ENCODE results near the gene TMEM123. TPM values are rescaled to one million over a fixed set of nuclear protein-coding genes. Genes with fewer than 3 reads are reported as not detected.

The TMEM123 gene
- polyA plus RNA-seq, 1 experiment: 200 TPM

DNA sequence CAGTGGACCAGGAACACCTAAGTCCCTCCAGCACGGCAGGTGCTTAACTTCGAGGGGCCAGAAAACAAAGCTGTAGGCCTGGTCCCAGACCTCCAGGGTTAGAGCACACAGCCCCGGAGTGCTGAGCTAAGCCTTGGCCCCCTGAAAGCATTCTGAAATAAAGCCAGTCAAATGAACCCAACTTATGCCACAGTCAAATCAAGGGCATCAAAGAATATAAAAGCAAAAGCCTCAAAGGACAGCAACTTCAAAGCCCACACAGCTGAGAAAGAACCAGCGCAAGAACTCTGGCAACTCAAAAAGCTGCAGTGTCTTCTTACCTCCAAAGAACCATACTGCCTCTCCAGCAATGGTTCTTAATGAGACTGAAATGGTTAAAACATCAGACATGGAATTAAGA, 39.1 kb downstream of the TMEM123 start:
- POLR2A ChIA-PET: no interaction called here
- DNase-seq (ENCODE audit: low read depth): no peak
- TF ChIP-seq, protein P1, sequence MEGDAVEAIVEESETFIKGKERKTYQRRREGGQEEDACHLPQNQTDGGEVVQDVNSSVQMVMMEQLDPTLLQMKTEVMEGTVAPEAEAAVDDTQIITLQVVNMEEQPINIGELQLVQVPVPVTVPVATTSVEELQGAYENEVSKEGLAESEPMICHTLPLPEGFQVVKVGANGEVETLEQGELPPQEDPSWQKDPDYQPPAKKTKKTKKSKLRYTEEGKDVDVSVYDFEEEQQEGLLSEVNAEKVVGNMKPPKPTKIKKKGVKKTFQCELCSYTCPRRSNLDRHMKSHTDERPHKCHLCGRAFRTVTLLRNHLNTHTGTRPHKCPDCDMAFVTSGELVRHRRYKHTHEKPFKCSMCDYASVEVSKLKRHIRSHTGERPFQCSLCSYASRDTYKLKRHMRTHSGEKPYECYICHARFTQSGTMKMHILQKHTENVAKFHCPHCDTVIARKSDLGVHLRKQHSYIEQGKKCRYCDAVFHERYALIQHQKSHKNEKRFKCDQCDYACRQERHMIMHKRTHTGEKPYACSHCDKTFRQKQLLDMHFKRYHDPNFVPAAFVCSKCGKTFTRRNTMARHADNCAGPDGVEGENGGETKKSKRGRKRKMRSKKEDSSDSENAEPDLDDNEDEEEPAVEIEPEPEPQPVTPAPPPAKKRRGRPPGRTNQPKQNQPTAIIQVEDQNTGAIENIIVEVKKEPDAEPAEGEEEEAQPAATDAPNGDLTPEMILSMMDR (IDR thresholded peaks at IDR 0.05; ENCODE audit: insufficient read depth, low read depth, low read length): no peak

DNA sequence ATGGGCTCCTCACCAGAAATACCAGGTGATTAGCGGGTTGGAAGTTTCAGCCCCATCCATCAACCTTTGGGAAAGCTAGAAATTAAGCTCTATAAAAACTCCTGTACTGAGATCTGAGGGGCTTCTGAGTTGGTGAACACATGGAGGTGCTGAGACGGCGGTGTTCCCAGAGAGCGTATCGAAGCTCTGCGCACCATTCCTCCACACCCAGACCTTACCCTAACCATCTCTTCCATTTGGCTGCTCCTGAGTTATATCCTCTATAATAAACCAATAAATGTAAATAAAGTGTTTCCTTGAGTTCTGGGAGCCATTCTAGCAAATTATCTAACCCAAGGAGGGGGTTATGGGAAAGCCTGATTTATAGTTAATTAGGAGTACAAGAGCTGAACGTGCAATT, 41.4 kb downstream of the TMEM123 start:
- peaks cover 2% of the 10 kb centered on the region for H3K36me3 ChIP-seq (ENCODE audit: control insufficient read depth, insufficient read depth, low read length)
- CTCF ChIA-PET: interaction anchor here (0.6 to 0.7 kb wide), 2 partner anchors 14 to 20 kb away, joined by 3 to 4 read pairs; no protein-coding TSS in a partner anchor
- no peak for DNase-seq (ENCODE audit: low read depth)
- POLR2A ChIA-PET: no interaction called here
- no peaks in the 10 kb centered on the region for H3K27me3 ChIP-seq (ENCODE audit: control insufficient read depth, insufficient read depth, low read length)
- TF ChIP-seq, protein P1 (IDR thresholded peaks at IDR 0.05; ENCODE audit: insufficient read depth, low read depth, low read length): no peak
- H3K4me3 ChIP-seq (ENCODE audit: low read depth, low read length): no peak overlapping the region

More for the DNA sequence above, 39.1 kb downstream of the TMEM123 start:
- no peaks in the 10 kb centered on the region for H3K27me3 ChIP-seq (ENCODE audit: control insufficient read depth, insufficient read depth, low read length)
- no peaks in the 10 kb centered on the region for H3K36me3 ChIP-seq (ENCODE audit: control insufficient read depth, insufficient read depth, low read length)
- H3K4me3 ChIP-seq (ENCODE audit: low read depth, low read length): no peak overlapping the region
- CTCF ChIA-PET: interaction anchor here (0.6 kb wide), 1 partner anchor 1471 kb away, joined by 3 read pairs; no protein-coding TSS in a partner anchor

DNA sequence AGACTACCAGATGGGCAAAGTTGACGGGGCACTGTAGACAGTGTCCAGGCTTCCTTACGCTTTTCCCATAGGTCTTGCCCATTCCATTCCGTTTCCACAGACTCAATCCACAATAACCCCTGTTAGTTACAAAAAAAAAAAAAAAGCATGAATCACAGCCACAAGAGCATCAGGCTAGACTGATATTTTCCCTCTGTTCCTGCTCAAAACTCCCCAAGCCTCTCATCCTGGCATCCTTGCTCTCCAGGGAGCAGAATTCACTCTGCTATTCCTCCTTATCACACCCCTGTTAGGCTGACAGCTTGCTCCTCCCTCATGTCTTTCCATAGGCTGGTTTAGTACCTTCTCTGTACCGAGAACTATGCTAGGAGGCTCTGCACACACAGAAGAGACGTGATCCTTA, 42.2 kb downstream of the TMEM123 start:
- ChIA-PET CTCF (interaction anchor here (0.6 to 1.0 kb wide), 2 partner anchors 12 to 69 kb away, joined by 4 read pairs; no protein-coding TSS in a partner anchor), POLR2A (interaction anchor here (0.6 kb wide), 1 partner anchor 214 kb away, joined by 3 read pairs; no protein-coding TSS in a partner anchor)
- Histone ChIP-seq H3K36me3 (ENCODE audit: control insufficient read depth, insufficient read depth, low read length) (peaks cover 3% of the 10 kb centered on the region), H3K4me3 (ENCODE audit: low read depth, low read length) (no peak overlapping the region), H3K27me3 (ENCODE audit: control insufficient read depth, insufficient read depth, low read length) (no peaks in the 10 kb centered on the region)
- TF ChIP-seq, protein P1 (IDR thresholded peaks at IDR 0.05; ENCODE audit: insufficient read depth, low read depth, low read length): no peak
- DNase-seq (ENCODE audit: low read depth): no peak

DNA sequence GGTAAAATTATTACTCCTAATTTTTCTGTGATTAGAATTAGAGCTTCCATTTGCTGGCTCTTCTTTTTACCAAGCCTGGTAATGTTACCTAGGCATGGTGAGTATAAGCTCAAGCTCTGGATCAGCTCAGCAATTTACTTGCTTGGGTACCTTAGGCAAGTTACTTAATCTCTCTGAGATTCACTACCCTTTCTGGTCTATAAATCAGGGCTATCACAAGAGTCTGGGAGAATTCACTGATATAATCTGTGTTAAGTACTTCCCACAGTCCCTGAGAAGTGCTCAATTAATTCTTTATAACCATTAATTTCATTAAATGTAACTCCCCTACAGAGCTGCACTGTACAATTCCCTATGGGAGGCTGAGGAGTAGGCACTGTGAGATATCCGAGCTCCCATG, 44.2 kb downstream of the TMEM123 start:
- H3K36me3 ChIP-seq (ENCODE audit: control insufficient read depth, insufficient read depth, low read length): peaks cover 3% of the 10 kb centered on the region
- H3K27me3 ChIP-seq (ENCODE audit: control insufficient read depth, insufficient read depth, low read length): no peaks in the 10 kb centered on the region
- DNase-seq (ENCODE audit: low read depth): no peak
- TF ChIP-seq, protein P1 (IDR thresholded peaks at IDR 0.05; ENCODE audit: insufficient read depth, low read depth, low read length): no peak
- POLR2A ChIA-PET: interaction anchor here (0.6 kb wide), 1 partner anchor 9 kb away, joined by 3 read pairs; no protein-coding TSS in a partner anchor
- no peak overlapping the region for H3K4me3 ChIP-seq (ENCODE audit: low read depth, low read length)
- CTCF ChIA-PET: interaction anchor here (1.0 to 1.8 kb wide), 3 partner anchors 15 to 18 kb away, joined by 3 to 4 read pairs (median 3); no protein-coding TSS in a partner anchor

DNA sequence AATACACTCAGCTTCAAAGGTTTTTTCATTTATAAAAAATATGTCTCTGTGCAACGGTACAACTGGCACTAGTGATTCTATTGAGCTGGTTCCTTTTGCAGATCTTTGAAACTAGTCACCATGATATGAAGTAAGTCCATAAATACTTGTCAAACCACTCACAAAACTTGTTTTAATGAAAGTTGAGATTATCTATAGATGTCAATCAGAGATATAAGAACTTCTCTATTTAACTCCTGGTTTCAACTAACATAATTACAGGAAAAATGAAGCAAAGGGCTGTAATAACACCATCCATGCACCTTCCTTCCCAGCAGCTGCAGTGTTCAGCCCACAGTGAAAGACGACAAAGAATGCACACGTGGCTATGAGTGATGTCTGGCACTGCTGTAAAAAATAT, 44.7 kb downstream of the TMEM123 start:
- CTCF ChIA-PET: interaction anchor here (1.0 to 1.8 kb wide), 3 partner anchors 14 to 18 kb away, joined by 3 to 4 read pairs (median 3); no protein-coding TSS in a partner anchor
- Histone ChIP-seq H3K36me3 (ENCODE audit: control insufficient read depth, insufficient read depth, low read length) (peaks cover 3% of the 10 kb centered on the region), H3K27me3 (ENCODE audit: control insufficient read depth, insufficient read depth, low read length) (no peaks in the 10 kb centered on the region), H3K4me3 (ENCODE audit: low read depth, low read length) (no peak overlapping the region)
- TF ChIP-seq, protein P1 (IDR thresholded peaks at IDR 0.05; ENCODE audit: insufficient read depth, low read depth, low read length): no peak
- DNase-seq (ENCODE audit: low read depth): no peak
- POLR2A ChIA-PET: no interaction called here

Data from BJ (cell line).